Keratinocyte (primary cell): ENCODE results near the gene DPP10.

Source experiments
- EZH2 ChIP-seq: IDR thresholded peaks from one replicate; pipeline ENCODE4 v1.6.1; 2012; ENCODE audit warnings: inconsistent platforms, mild to moderate bottlenecking, low read length, moderate library complexity
- TF ChIP-seq, protein P1 (sequence below), 3 experiments: IDR thresholded peaks in 1 of 3; conservative IDR thresholded peaks in 1 of 3; optimal IDR thresholded peaks in 1 of 3; 2 replicates in 2 of 3; 3 replicates in 1 of 3; pipeline versions ENCODE3 to v1.5.1; 2011; ENCODE audit warnings: low read length in 3 of 3, mild to moderate bottlenecking in 3 of 3, moderate library complexity in 2 of 3, control low read depth in 1 of 3, inconsistent platforms in 1 of 3; ENCODE audit not compliant: insufficient read depth in 2 of 3; ENCODE audit errors: extremely low read depth in 1 of 3

DNA sequence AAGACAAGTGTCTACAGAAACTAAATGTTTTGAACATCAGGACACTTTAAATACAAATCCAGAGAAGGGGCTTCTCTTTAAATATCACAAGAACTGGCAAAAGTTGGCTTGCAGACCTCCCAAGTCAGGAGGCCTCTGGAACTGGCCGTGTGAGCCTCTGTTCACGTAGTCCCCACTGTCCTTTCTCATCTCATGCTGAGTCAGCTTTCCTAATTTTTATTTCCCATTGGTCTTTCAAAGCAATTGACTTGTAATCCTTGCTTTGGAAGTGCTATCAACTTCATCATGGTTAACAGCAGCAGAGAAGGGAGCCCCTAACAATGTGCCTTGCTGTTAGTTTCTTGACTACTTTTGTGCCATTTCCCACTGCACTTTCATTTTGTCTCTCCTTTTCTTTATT is 303.3 kb downstream of the DPP10 start:
- TF ChIP-seq, protein P1, sequence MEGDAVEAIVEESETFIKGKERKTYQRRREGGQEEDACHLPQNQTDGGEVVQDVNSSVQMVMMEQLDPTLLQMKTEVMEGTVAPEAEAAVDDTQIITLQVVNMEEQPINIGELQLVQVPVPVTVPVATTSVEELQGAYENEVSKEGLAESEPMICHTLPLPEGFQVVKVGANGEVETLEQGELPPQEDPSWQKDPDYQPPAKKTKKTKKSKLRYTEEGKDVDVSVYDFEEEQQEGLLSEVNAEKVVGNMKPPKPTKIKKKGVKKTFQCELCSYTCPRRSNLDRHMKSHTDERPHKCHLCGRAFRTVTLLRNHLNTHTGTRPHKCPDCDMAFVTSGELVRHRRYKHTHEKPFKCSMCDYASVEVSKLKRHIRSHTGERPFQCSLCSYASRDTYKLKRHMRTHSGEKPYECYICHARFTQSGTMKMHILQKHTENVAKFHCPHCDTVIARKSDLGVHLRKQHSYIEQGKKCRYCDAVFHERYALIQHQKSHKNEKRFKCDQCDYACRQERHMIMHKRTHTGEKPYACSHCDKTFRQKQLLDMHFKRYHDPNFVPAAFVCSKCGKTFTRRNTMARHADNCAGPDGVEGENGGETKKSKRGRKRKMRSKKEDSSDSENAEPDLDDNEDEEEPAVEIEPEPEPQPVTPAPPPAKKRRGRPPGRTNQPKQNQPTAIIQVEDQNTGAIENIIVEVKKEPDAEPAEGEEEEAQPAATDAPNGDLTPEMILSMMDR (optimal IDR thresholded peaks at IDR 0.05 in 1 of 3, IDR thresholded peaks at IDR 0.05 in 1 of 3, conservative IDR thresholded peaks at IDR 0.05 in 1 of 3; ENCODE audit: extremely low read depth in 1 of 3, insufficient read depth in 2 of 3, low read length in 3 of 3), result no peak
- TF ChIP-seq EZH2, result no peak
